Prostate gland (tissue), 2 donors: ENCODE results near the gene LYZL6. TPM values are rescaled to one million over a fixed set of nuclear protein-coding genes. Genes with fewer than 3 reads are reported as not detected.

Source experiments
- DNase-seq: peaks from one replicate; pipeline ENCODE4 v3.0.0-alpha.2; 2019; ENCODE audit warnings: low spot score
- H3K27ac ChIP-seq, 2 donors: fragments of 200-600 bp; sonication (generic); 2 replicates each; pipeline ENCODE4 v1.5.1; 2017 to 2019
- H3K27me3 ChIP-seq: fragments of 200-600 bp; sonication (generic); replicated peaks from 2 replicates; pipeline ENCODE4 v1.5.1; 2019; ENCODE audit not compliant: insufficient read depth
- H3K36me3 ChIP-seq, 2 donors: fragments of 200-600 bp; sonication (generic); 1 replicate in 1 of 2; 2 replicates in 1 of 2; pipeline versions ENCODE4 v1.5.1 to v1.8.1; 2017 to 2019
- H3K4me1 ChIP-seq: fragments of 200-600 bp; sonication (generic); replicated peaks from 2 replicates; pipeline ENCODE4 v1.5.1; 2019
- H3K4me3 ChIP-seq, 2 donors: fragments of 200-600 bp; sonication (generic); 2 replicates each; pipeline ENCODE4 v1.5.1; 2017 to 2019
- H3K9me3 ChIP-seq: fragments of 200-600 bp; sonication (generic); 2 replicates; pipeline ENCODE4 v1.5.1; 2017
- CTCF ChIP-seq, 4 experiments: fragments of 200-600 bp in 2 of 4; fragments of 450-650 bp in 2 of 4; sonication (generic) in 2 of 4; IDR thresholded peaks; 1 replicate in 3 of 4; 2 replicates in 1 of 4; pipeline ENCODE4 v1.5.1; 2016 to 2019; ENCODE audit warnings: antibody characterized with exemption in 4 of 4, mild to moderate bottlenecking in 2 of 4, moderate library complexity in 2 of 4
- POLR2A ChIP-seq: fragments of 450-650 bp; IDR thresholded peaks from one replicate; pipeline ENCODE4 v1.6.1; 2016; ENCODE audit warnings: antibody characterized with exemption, mild to moderate bottlenecking
- POLR2AphosphoS5 ChIP-seq: sonication (generic); formaldehyde crosslinking; IDR thresholded peaks from one replicate; pipeline ENCODE4 v1.6.1; 2017; ENCODE audit warnings: antibody characterized with exemption
- WGBS: methylation state at CpG from one replicate; pipeline ENCODE4 v1.1.5; 2018; 5-methylcytosine and 5-hydroxymethylcytosine counted together
- intact Hi-C: fragments of 100-400 bp; cut with DNase I; formaldehyde crosslinking; loops from one replicate; pipeline ENCODE4 v1.14.2; 2022
- total RNA-seq, 2 donors: library from RNA; depleted of rRNA; stranded (reverse); fragments of >200 nt; gene quantifications; one replicate each; pipeline ENCODE4 v1.1.0, GENCODE V29; 2016

Gene LYZL6
- total RNA-seq, 2 donors from 2014 or later, result 4.4 TPM; not detected in 1

GRCh38 chr17:35982409-35983191 is 39.1 kb upstream of the LYZL6 start:
- WGBS, result 89% methylated on average over 3 of the region's 3 CpGs
- H3K27ac ChIP-seq, result no peak overlapping the region
- no peak for DNase-seq
- no peaks in the 10 kb centered on the region for H3K4me1 ChIP-seq
- H3K36me3 ChIP-seq, result no peaks in the 10 kb centered on the region
- no peaks in the 10 kb centered on the region for H3K27me3 ChIP-seq
- no peaks in the 10 kb centered on the region for H3K9me3 ChIP-seq
- H3K4me3 ChIP-seq, result no peak overlapping the region
- intact Hi-C loops, result no loop called here
- TF ChIP-seq CTCF (IDR thresholded peaks at IDR 0.05) (no peak), POLR2AphosphoS5 (no peak), POLR2A (no peak)

GRCh38 chr17:35981908-35982330 is 38.4 kb upstream of the LYZL6 start:
- no peaks in the 10 kb centered on the region for H3K4me1 ChIP-seq
- H3K27me3 ChIP-seq, result no peaks in the 10 kb centered on the region
- no peaks in the 10 kb centered on the region for H3K36me3 ChIP-seq
- WGBS, result 71% methylated on average over 4 of the region's 4 CpGs
- TF ChIP-seq POLR2AphosphoS5, result no peak
- no peak for TF ChIP-seq POLR2A
- no peak overlapping the region for H3K4me3 ChIP-seq
- DNase-seq, result no peak
- H3K27ac ChIP-seq, result no peak overlapping the region
- no peaks in the 10 kb centered on the region for H3K9me3 ChIP-seq
- intact Hi-C loops, result no loop called here

GRCh38 chr17:35981246-35981645 is 37.7 kb upstream of the LYZL6 start, which contains the start of gene CCL16:
TSS of gene CCL16 (minus strand) at chr17:35981497. CDS start at chr17:35981420, 77 bp downstream.
- WGBS, result 93% methylated on average over 12 of the region's 12 CpGs
- TF ChIP-seq POLR2A (no peak), CTCF (IDR thresholded peaks at IDR 0.05) (no peak), POLR2AphosphoS5 (no peak)
- H3K4me3 ChIP-seq, result no peak within 1 kb of the TSS

GRCh38 chr17:35978346-35978745 is 34.8 kb upstream of the LYZL6 start:
- H3K4me1 ChIP-seq, result peaks cover 2% of the 10 kb centered on the region
- H3K36me3 ChIP-seq, result no peaks in the 10 kb centered on the region
- TF ChIP-seq POLR2A (no peak), CTCF (IDR thresholded peaks at IDR 0.05) (no peak), POLR2AphosphoS5 (no peak)
- WGBS, result 76% methylated on average over 3 of the region's 3 CpGs
- H3K9me3 ChIP-seq, result no peaks in the 10 kb centered on the region
- H3K27me3 ChIP-seq, result no peaks in the 10 kb centered on the region
- intact Hi-C loops, result loop anchor here (10.0 kb wide), 1 partner anchor 166 kb away; no protein-coding TSS in a partner anchor
- DNase-seq, result no peak
- H3K4me3 ChIP-seq, result no peak overlapping the region
- no peak overlapping the region for H3K27ac ChIP-seq

More at GRCh38 chr17:35981246-35981645, 37.7 kb upstream of the LYZL6 start, which contains the start of gene CCL16:
- Histone ChIP-seq H3K27me3 (no peaks in the 10 kb centered on the region), H3K9me3 (no peaks in the 10 kb centered on the region), H3K27ac (no peak within 1 kb of the TSS), H3K36me3 (no peaks in the 10 kb centered on the region), H3K4me1 (no peaks in the 10 kb centered on the region)
- DNase-seq, result no peak
- intact Hi-C loops, result no loop called here

- no peaks in the 10 kb centered on the region for H3K9me3 ChIP-seq
- intact Hi-C loops, result loop anchor here (10.0 kb wide), 1 partner anchor 167 kb away; no protein-coding TSS in a partner anchor
- H3K27me3 ChIP-seq, result no peaks in the 10 kb centered on the region
- H3K4me1 ChIP-seq, result peaks cover 2% of the 10 kb centered on the region
- TF ChIP-seq POLR2AphosphoS5 (no peak), POLR2A (no peak), CTCF (IDR thresholded peaks at IDR 0.05) (no peak)
- 95% methylated on average over 7 of the region's 7 CpGs for WGBS
- DNase-seq, result no peak
- H3K4me3 ChIP-seq, result no peak overlapping the region
- H3K27ac ChIP-seq, result no peak overlapping the region
- no peaks in the 10 kb centered on the region for H3K36me3 ChIP-seq
These were observed 34.0 kb upstream of the LYZL6 start for GRCh38 chr17:35977509-35977908.
